Prostate gland (tissue), 2 donors: ENCODE data around the gene NOTUM.
A peak's percentile ranks its signal among the peaks of the same experiment; 100 is the strongest.

Experiments used
- POLR2AphosphoS5 ChIP-seq: sonication (generic); formaldehyde crosslinking; IDR thresholded peaks from one replicate; pipeline ENCODE4 v1.6.1; 2017; ENCODE audit warnings: antibody characterized with exemption
- TF ChIP-seq, protein P1 (sequence below), 4 experiments: fragments of 200-600 bp in 2 of 4; fragments of 450-650 bp in 2 of 4; sonication (generic) in 2 of 4; IDR thresholded peaks; 1 replicate in 3 of 4; 2 replicates in 1 of 4; pipeline ENCODE4 v1.5.1; 2016 to 2019; ENCODE audit warnings: antibody characterized with exemption in 4 of 4, mild to moderate bottlenecking in 2 of 4, moderate library complexity in 2 of 4

DNA sequence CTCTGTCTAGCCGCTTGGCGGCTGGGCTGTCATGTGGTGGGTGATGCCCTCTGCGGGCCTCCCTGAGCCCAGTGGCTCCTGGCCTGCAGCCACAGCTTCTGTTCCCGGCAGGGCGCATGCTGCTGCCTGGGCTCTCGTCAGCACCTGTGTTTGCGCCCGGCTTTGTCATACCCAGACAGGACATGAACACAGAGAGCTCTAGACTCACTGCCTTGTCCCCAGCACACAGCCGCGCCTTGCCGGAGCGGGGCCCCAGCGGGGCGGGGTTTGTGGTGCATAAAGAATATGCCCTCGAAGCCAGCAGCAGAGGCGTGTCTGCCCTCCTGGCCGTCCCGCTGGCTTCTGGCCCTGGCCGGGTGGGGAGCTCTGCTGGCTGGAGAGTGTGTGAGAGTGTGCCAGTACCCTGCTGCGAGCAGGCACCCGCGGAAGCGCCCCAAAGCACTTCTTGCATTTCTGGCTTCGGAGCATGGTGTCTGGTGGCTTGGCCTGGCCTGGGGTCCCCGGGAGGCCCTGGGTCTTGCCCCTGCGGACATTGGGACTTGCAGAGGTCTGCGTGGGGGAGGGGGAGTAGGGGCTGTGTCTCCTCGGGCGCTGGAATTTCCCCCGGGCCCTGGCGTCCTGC lies 30.8 kb upstream of the NOTUM start:
- TF ChIP-seq, protein P1, sequence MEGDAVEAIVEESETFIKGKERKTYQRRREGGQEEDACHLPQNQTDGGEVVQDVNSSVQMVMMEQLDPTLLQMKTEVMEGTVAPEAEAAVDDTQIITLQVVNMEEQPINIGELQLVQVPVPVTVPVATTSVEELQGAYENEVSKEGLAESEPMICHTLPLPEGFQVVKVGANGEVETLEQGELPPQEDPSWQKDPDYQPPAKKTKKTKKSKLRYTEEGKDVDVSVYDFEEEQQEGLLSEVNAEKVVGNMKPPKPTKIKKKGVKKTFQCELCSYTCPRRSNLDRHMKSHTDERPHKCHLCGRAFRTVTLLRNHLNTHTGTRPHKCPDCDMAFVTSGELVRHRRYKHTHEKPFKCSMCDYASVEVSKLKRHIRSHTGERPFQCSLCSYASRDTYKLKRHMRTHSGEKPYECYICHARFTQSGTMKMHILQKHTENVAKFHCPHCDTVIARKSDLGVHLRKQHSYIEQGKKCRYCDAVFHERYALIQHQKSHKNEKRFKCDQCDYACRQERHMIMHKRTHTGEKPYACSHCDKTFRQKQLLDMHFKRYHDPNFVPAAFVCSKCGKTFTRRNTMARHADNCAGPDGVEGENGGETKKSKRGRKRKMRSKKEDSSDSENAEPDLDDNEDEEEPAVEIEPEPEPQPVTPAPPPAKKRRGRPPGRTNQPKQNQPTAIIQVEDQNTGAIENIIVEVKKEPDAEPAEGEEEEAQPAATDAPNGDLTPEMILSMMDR (IDR thresholded peaks at IDR 0.05) = peak in 1 of 4 experiments; percentile 28
- TF ChIP-seq POLR2AphosphoS5 = peak; percentile 84
